ENCODE measurements around the gene CHRNE.

GRCh38 chr17:4858068-4858881 lies 44.6 kb downstream of the CHRNE start:
- no peak for TF ChIP-seq CTCF (IDR thresholded peaks at IDR 0.05)
- TF ChIP-seq ZFX (IDR thresholded peaks at IDR 0.05; ENCODE audit: borderline replicate concordance): no peak
